Measurements from ENCODE around the gene TMEM150A. TPM values are rescaled to one million over a fixed set of nuclear protein-coding genes. Genes with fewer than 3 reads are reported as not detected.
A peak's percentile ranks its signal among the peaks of the same experiment; 100 is the strongest.

Gene TMEM150A
- total and polyA plus RNA-seq, 2 of the 13 experiments (the other 11 are each of a cell fraction or from before 2014, with no cell fraction given) = 30.1 to 70.4 TPM

GRCh38 chr2:85602476-85603234 lies at the start of gene TMEM150A (continued):
- TF ChIP-seq ELK4 (CRISPR knock-in tag; IDR thresholded peaks at IDR 0.05; ENCODE audit: borderline replicate concordance) = no peak
- TF ChIP-seq SIX4 (CRISPR knock-in tag; IDR thresholded peaks at IDR 0.05) = no peak
- TF ChIP-seq FOSL1 (CRISPR knock-in tag; IDR thresholded peaks at IDR 0.05; ENCODE audit: borderline replicate concordance) = no peak
- TF ChIP-seq CENPBD1 (CRISPR knock-in tag; IDR thresholded peaks at IDR 0.05; ENCODE audit: borderline replicate concordance, low read depth) = no peak; the same call in 1 of the 2 replicates
- TF ChIP-seq TERF1 (CRISPR knock-in tag; IDR thresholded peaks at IDR 0.05) = no peak
- TF ChIP-seq KAT7 (CRISPR knock-in tag; IDR thresholded peaks at IDR 0.05; ENCODE audit: borderline replicate concordance) = no peak; the same call in 1 of the 2 replicates
- no peak for TF ChIP-seq LCORL (IDR thresholded peaks at IDR 0.05)
- TF ChIP-seq LCORL (CRISPR knock-in tag; IDR thresholded peaks at IDR 0.05) = no peak
- TF ChIP-seq AGO2 (optimal IDR thresholded peaks at IDR 0.05; ENCODE audit: low read depth, low read length) = peak; percentile 80
- TF ChIP-seq AHDC1 (CRISPR knock-in tag; IDR thresholded peaks at IDR 0.05; ENCODE audit: borderline replicate concordance) = no peak
- no peak for TF ChIP-seq SNRNP70 (IDR thresholded peaks at IDR 0.05; ENCODE audit: low read depth, low read length)
- no peak for TF ChIP-seq JARID2 (CRISPR knock-in tag; IDR thresholded peaks at IDR 0.05; ENCODE audit: insufficient replicate concordance)
- TF ChIP-seq ZSCAN30 (CRISPR knock-in tag; IDR thresholded peaks at IDR 0.05) = no peak
- peak; percentile 57; the same call in 1 of the 2 replicates for TF ChIP-seq ZNF350 (CRISPR knock-in tag; IDR thresholded peaks at IDR 0.05; ENCODE audit: borderline replicate concordance, low read depth)
- no peak for TF ChIP-seq AFF4 (CRISPR knock-in tag; IDR thresholded peaks at IDR 0.05)
- TF ChIP-seq ZFP41 (CRISPR knock-in tag; IDR thresholded peaks at IDR 0.05; ENCODE audit: borderline replicate concordance) = no peak
